ENCODE measurements around the gene CEP112.

DNA sequence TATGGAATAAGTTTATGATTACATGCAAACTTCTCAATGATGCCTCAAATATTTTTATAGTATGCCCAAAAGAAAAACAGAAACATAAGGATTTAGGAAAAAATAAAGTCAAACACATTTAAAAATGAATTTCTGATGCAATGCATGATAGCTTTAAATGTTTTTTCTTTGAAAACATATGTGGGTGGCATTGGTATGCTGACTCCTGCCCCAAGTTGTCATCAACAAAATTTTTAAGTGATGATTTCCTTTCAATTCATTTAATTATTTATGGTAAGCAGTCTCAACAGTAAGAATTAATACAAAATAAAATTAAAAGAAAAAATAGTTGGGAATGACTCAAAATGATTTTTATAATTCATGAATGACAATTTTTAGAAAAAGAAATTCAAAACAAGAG, 104.9 kb downstream of the CEP112 start:
- TF ChIP-seq, protein P1, sequence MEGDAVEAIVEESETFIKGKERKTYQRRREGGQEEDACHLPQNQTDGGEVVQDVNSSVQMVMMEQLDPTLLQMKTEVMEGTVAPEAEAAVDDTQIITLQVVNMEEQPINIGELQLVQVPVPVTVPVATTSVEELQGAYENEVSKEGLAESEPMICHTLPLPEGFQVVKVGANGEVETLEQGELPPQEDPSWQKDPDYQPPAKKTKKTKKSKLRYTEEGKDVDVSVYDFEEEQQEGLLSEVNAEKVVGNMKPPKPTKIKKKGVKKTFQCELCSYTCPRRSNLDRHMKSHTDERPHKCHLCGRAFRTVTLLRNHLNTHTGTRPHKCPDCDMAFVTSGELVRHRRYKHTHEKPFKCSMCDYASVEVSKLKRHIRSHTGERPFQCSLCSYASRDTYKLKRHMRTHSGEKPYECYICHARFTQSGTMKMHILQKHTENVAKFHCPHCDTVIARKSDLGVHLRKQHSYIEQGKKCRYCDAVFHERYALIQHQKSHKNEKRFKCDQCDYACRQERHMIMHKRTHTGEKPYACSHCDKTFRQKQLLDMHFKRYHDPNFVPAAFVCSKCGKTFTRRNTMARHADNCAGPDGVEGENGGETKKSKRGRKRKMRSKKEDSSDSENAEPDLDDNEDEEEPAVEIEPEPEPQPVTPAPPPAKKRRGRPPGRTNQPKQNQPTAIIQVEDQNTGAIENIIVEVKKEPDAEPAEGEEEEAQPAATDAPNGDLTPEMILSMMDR (IDR thresholded peaks at IDR 0.05; ENCODE audit: insufficient read depth, low read length, poor library complexity, severe bottlenecking): no peak
- no peak for TF ChIP-seq EZH2phosphoT487 (conservative IDR thresholded peaks at IDR 0.05; ENCODE audit: low read length)

Data from SU-DHL-6 (cell line).